Bone marrow (tissue), 2 donors: Measurements from ENCODE around the gene ANKRD11.

Experiments used
- DNase-seq, 2 donors: peaks; one replicate each; lab custom pipeline; 2025; lab: John Stamatoyannopoulos, UW

The ANKRD11 gene

DNA sequence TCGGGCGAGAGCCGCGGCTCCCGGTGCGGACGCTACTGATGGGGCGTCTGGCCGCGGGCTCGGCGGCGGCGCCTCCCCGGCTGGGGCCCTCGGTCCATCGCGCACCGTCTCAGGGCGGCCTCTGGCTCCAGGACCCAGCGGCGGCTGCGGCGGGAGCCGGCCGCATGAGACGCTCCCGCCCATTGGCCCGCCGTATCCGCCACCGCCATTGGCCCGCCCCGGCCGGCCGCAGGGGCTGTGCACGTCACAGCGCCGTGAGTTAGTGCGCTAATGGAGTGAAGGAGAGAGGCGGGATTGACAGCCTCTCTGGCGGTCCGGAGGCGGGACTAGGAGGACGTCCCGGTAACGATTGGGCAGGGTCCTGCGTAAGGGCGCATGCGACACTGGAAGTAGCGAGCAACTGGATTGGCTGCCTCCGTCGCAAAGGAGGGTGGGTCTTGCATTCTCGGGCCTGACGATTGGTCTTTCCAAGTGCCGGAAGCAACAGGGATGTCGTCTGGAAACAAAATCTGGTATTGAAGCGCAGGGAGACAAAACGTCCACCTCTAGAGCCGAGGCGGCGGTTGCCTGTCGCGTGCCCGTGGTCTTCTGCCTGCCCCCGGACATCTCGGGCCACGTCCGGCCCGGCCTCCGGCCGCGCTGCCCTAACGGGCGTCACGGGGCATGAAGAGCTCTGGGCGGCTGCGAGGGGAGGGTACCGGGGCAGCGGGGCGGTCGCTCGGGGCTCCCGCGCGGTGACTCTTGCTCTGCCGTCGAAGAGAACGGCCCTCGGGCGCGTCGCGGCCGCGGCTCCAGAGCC is at the start of gene ANKRD11:
ANKRD11 (minus strand) TSS at position 123 of the 799 bp plus-strand sequence. CDS start 173,542 bp downstream, outside the sequence.
- DNase-seq, result peak; percentile 90 to 99

DNA sequence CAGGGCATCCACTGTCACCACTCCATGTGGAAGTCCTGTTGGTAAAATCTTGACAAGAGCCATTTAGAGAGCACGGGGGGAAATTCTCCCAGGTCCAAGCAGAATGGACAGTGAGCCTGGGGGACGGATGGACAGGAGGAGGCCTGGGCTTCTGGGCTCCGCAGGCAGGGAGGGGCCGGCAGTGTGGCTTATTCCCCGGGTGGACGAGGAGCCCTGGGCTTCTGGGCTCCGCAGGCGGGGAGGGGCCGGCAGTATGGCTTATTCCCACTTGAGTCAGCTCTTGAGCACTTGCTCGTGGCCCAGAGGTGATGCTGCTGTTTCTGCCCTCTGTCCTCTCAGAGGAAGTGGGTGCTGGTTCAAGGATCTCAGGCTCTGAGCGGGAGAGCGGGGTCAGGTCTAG is 47.9 kb upstream of the ANKRD11 start:
- no peak for DNase-seq

DNA sequence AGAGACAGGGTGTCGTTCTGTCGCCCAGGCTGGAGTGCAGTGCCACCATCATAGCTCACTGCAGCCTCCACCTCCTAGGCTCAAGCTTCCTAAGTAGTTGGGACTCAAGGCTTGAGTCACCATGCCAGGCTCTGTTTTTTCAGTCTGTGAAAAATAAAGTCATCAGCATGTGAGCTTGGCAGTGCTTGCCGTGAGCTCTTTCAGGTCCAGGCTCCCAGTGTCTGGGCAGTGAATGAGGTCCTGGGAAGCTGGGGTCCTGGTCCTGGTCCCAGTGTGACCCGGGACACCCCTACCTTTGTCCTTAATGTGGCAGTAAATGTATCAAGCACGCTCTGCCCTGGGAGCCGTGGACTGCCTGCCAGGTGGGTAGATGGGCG is 47.2 kb upstream of the ANKRD11 start:
- no peak for DNase-seq

DNA sequence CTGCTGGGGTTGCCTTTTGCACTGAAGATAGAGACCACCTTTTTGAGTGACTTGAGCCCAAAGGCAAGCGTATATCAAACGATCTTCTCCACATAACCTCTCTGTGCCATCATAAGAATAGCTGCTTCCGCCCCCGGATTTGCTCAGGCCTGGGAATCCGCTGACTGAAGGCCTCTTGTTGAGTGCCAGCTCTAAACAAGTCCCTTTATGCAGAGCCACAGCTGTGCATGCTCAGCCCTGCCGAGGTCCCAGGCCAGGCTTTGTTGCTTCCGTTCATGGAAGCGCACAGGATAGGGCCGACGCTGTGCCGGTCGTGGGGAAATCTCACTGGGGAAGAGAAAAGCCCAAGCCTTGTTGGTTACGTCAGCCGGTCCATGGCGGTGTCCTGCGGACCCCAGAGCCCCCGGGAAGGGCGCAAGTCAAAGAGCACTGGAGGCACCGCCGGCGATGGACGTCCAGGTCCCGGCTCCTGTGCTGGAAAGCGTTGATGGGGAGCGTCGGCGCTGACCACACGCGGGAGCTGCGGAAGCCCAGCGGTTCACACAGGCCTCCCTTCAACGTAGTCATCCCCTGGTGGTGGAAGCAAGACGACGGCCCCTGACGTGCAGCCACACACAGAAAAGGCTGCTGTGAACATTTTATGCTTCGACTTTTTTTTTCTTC is 46.7 kb upstream of the ANKRD11 start:
- no peak for DNase-seq

DNA sequence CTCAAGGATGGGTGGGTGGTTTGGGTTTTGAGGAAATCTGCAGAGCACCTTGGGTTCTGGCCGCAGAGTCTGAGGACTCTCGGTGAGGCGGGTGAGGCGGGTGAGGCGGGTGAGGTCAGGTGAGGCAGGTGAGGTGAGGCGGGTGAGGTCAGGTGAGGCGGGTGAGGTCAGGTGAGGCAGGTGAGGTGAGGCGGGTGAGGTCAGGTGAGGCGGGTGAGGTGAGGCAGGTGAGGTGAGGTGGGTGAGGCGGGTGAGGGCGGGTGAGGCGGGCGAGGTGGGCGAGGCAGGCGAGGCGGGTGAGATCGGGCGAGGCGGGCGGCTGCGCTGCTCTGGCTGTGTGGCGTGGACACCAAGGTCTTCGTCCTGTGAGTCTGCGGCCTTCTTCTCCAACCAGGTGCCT is 46.0 kb upstream of the ANKRD11 start:
- DNase-seq, result no peak

DNA sequence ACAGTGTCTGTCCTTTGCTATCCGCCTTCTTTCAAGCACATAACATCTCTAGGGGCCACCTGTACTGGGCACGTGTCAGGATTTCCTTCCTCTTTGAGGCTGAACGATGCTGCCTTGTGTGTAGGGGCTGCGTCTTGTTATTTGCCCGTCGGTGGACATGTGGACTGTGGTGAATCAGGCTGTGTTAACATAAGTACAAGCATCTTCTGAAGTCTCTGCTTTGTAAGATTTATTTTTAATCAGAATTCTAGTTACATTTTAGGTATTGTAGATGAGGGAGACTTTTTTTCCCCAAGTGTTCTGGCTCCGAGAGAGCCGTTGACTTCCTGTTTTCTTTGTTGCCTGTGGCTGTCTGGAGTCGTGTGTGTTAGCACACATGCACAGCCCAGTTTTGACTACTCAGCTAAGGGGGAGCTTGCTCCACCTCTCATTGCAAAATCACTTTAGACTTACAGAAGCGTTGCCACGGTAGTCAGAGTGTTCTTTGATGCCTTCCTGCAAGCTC is 43.9 kb upstream of the ANKRD11 start:
- peak; percentile 41 to 95 for DNase-seq

DNA sequence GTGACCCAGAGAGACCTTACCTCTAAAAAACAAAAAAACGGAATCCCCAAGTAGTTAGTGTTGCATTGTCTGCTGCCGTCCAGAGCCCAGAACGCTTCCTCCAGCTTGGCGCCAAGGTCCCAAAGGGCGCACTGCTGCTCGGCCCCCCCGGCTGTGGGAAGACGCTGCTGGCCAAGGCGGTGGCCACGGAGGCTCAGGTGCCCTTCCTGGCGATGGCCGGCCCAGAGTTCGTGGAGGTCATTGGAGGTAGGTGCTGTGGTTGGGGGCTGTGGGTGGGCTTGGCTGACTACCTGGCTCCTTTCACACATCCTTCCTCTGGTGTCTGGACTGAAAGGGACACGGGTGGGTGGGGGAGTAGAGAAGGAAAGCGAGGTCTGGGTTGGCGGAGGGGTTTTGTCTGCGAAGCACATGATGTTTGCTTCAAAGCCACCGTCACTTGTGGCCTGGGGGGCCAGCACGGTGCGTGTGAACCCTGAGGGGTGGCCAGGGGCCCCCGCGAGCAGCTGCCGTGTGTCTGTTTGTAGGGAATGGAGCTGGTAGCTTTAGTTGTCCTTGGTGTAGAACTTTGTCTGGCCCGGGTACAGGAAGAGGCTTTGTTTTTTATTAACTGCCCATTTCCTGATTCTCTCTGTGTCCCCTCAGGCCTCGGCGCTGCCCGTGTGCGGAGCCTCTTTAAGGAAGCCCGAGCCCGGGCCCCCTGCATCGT is 41.6 kb upstream of the ANKRD11 start:
- DNase-seq, result no peak

DNA sequence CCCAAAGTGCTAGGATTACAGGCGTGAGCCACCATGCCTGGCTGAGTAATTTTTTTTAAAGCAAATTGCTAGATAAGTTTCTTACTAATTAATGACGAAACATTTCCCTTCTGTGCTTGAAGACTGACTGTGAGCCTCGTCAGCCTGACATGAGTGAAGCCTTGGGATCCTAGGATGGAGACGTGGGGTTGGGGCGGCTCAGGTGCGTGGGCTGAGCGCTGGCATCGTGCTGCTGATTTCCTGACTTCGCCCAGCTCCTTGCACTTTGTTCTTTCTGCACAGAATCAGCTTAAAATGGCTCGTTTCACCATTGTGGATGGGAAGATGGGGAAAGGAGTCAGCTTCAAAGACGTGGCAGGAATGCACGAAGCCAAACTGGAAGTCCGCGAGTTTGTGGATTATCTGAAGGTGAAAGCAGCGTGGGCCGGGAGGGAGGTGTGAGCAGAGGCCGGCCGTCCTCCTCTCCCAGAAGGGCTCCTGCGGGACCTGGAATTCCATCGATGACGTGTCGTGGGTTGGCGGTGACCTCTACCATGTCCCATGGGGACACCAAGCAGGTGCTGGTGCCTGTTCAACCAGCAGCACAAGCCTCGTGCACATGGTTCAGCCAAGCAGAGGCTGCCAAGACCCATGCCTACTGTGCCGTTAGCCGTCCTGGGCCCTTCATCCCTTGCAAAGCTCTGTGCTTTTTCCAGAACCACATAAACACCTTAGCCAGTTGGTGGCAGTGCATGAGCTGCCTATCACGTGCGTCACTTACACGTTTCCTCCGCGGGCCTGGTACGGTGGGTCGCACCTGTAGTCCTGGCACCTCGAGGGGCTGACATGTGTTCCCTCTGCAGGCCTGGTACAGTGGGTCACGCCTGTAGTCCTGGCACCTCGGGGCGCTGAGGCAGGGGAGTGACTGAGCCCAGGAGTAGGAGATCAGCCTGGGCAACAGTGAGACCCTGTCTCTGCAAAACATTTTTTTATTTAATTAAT is 40.3 kb upstream of the ANKRD11 start:
- DNase-seq, result no peak

DNA sequence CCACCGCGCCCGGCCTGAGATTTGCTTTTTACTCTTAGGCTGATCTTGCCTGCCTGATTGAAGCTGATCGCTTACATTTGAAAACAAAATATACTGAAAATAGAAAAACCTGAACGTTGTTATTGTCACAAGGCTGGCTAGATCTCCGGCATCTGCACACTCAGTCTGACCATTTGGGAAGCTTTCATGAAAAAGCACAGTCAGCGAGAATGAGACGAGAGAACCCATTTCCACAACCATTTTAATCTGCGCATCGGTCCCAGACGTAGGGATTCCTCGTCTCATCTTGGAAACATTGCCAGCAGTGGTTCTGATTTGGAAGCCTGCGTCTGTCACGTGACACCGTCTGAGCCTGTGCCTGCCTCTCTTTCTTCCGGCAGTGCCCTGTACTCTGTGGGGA is 38.7 kb upstream of the ANKRD11 start:
- no peak for DNase-seq

DNA sequence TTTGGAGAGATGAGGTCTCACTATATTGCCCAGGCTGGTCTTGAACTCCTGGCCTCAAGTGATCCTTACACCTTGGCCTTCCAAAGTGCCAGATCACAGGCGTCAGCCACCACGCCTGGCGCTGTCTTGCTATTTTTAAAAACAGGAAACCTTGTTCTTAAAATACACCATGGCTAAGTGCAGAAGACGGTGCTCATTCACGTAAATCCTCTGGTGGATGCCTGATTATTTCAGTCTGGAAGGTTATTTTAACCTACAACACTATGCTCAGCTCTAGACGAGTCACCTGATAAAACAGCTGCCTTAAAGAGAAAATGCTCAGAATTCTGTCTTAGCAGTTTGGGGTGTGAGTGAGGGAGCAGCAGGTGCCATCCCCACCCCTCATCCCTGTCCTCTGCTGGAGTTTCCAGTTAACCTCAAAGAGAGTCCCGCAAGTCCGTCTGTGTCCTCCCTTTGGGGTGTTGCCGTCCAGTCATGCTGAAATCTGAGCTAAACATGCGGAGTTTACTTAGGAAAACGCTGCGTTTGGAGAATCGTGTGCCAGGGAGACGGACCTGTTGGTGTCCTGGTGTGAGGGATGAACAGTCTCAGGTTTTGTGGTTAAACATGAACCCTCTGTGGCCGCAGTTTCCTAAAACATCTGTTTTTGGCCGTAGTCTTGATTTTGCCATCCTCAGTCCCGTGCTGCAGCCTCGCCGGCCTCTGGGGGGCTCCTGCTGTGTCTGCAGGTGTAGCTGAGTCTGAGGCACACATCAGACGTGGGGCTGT is 35.0 kb upstream of the ANKRD11 start:
- DNase-seq, result no peak

DNA sequence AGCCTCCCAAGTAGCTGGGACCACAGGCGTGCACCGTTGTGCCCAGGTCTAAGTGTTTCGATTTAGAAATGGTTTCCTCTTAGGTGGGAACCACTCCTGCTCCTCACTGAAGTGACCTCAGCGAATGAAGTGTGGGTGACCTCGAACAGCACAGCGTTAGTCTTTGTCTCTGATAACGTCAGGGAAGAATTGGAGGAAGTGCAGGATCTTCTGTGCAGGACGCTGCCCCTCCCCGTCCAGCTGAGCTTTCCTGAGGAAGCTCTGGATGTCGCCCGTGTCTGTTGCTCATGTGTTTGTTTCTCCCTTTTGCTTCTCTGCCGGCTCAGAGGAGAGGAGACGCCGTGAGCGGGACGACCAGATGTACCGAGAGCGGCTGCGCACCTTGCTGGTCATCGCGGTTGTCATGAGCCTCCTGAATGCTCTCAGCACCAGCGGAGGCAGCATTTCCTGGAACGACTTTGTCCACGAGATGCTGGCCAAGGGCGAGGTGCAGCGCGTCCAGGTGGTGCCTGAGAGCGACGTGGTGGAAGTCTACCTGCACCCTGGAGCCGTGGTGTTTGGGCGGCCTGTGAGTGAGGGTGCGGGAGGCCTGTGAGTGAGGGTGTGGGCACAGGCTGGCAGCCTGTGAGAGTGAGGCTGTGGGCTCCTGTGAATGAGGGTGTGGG is 33.5 kb upstream of the ANKRD11 start:
- no peak for DNase-seq

DNA sequence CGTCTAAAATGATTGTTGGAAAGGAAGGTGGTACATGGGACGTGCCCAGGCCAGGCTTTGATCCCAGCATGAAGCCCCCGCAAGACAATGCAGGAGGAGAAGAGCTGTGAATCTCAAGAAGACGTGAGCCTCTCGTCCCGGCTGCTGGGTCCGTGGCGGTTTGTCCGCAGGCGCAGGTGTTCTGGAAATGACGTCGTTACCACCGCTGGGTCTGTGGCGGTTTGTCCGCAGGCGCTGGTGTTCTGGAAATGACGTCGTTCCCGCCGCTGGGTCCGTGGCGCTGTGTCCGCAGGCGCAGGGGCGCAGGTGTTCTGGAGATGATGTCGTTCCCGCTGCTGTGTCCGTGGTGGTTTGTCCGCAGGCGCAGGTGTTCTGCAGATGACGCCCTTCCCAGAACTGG is 31.9 kb upstream of the ANKRD11 start:
- DNase-seq, result no peak

DNA sequence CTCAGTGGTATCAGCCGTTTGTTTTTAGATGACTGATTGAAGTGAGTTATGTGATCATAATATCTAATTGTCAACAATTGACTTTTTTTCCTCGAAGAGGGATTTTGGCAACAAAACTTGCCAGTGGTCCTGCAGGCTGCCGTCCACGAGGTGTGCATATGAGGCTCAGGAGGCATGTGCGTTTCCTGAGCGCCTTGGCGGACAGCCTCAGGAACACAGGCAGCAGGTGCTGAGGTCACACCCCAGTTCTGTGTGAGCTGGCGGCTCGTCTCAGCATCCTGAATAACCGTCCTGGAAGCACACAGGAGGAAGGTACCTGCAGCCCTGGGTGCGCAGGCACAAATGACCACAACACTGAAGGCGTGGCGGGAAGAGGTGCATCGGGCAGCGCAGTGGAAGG is 29.5 kb upstream of the ANKRD11 start:
- no peak for DNase-seq

DNA sequence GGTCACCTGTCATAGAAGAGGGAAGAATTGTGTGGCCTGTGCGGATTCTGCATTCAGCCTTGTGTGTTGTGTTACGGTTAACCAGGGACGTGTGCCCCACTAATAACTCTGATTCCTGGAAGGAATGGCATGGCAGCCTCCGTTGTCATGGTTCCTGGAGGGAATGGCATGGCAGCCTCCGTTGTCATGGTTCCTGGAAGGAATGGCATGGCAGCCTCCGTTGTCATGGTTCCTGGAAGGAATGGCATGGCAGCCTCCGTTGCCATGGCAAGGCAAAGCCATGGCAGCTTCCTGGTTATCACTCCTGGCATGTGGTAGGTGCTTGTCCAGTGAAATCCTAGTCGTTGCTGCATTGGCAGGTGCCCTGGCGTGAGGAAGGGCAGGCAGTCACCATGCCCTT is 26.8 kb upstream of the ANKRD11 start:
- no peak for DNase-seq

DNA sequence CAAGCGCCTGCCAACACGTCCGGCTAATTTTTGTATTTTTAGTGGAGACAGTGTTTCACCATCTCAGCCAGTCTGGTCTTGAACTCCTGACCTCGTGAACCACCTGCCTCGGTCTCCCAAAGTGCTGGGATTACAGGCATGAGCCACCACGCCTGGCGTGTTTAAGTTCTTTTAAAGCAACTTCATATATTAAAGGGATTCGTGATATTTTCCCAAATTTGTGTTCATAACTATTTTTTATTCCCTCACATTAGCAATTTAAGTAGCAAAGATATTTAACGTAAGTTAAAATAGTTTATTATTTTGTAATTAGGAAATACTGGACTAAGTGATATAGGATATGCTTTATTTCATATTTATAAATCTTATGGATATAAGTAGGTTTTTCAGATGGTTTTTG is 22.1 kb upstream of the ANKRD11 start:
- no peak for DNase-seq

DNA sequence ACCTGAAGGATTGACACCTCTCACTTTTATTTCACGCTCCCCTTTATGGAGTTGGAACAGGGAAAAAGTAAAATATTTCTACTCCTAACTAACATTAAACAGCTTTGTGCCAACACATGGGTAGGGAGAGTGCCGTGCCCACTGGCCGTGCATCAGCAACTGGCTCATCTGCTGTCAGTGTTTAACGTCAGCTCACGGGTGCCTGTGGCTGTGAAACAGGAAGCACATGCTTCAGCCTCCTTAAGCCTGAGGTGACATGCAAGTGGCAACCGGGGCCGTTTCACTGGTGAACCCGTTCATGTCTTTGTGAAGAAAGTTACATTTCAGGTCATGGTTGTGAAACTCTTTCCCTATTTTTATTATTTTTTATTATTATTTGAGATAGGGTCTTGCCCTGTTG is 21.0 kb upstream of the ANKRD11 start:
- DNase-seq, result no peak

DNA sequence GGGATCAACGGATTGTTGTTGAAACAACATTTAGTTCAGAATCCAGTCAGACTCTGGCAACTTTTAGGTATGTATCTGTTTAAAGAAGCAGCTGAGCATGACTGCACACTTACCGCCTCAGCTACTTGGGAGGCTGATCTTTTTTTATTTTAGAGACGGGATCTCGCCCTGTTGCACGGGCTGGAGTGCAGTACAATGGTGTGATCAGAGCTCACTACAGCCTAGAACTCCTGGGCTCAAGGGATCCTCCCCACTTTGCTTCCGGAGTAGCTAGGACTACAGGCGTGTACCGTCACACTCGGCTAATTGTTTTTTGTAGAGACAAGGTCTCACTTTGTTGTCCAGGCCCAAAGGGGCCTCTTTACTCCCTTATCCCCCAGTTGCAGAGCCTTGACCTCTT is 20.2 kb upstream of the ANKRD11 start:
- no peak for DNase-seq

DNA sequence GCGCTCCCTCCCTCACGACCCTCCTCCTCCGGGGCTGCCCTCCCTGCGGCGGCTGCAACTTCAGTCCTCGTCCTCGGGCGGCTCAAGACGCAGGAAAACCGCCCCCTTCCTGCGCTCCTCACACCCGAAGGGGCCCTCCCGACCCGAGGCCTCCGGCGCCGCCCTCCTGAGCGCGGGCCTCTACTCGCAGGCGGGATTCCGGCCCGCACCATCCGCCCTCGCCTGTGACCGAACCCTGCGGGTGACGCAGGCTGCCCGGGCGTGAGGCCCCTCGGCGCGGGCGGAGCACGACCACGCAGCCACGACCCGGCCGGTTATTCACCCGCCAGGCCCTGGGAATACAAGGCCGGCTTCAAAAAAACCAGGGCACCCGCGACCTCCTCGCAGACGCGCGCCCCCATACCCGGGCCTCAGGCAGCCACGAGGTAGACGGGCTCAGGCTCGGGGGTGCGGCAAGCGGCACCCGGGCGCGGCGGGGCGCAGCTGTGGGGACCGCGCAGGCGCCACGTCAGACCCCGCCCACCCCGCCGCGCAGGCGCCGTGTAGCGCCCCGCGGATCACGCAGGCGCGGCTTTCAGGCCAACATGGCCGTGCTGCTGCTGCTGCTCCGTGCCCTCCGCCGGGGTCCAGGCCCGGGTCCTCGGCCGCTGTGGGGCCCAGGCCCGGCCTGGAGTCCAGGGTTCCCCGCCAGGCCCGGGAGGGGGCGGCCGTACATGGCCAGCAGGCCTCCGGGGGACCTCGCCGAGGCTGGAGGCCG is 17.7 kb upstream of the ANKRD11 start, which contains the start of gene SPG7:
SPG7 (plus strand) TSS at position 570 of the 757 bp plus-strand sequence; CDS start at position 585, 15 bp downstream.
- peak; percentile 45 to 90 for DNase-seq

DNA sequence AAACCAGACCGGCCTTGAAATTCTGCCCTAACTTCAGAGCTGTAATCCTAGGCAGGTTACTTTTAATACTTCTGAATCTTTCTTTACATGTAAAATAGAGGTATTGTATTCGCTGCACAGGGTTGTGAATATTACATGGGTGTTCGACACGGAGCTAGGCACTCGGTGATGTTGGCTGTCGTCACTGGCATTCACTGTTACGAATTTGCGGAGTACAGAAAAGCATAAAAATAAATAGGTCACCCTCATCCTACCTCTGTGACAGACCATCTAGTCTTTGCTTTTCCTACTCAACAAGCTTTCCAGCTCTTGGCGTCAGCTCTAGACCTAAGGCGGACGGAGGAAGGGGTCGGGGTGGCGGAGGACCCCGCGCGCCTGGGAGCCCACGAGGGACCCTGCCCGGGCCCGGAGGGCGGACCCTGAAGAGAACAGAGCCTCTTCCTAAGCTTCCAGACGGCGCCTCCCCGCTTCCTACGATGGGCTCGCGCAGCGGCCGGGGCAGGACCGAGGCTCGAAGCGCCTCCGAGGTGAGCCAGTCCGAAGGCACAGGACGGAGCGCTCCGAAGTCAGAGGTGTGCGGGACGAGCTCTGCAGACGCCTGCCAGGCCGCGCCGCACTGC is 17.0 kb upstream of the ANKRD11 start:
- DNase-seq, result no peak
